Memory B cell (primary cell): Measurements from ENCODE around the gene GLIS1.

Source experiments
- ATAC-seq: fragments of 150-1000 bp; cut with Tn5 transposase; 2 replicates; pipeline ENCODE4 v1.10.0; 2021; ENCODE audit warnings: low read depth, mild to moderate bottlenecking, moderate library complexity
- DNase-seq, 2 donors: peaks; one replicate each; pipeline ENCODE4 v3.0.0; 2022; ENCODE audit warnings: low spot score in 2 of 2
- H3K27ac Mint-ChIP-seq: one replicate; pipeline ENCODE4 v1.8.0; 2022; ENCODE audit warnings: mild to moderate bottlenecking, moderate library complexity, mixed read lengths
- H3K27me3 Mint-ChIP-seq: one replicate; pipeline ENCODE4 v1.8.0; 2022; ENCODE audit warnings: mixed read lengths
- H3K36me3 Mint-ChIP-seq: one replicate; pipeline ENCODE4 v1.8.0; 2022; ENCODE audit warnings: mild to moderate bottlenecking, mixed read lengths
- H3K4me1 Mint-ChIP-seq: one replicate; pipeline ENCODE4 v1.8.0; 2022; ENCODE audit warnings: mixed read lengths
- H3K4me3 Mint-ChIP-seq: one replicate; pipeline ENCODE4 v1.8.0; 2022; ENCODE audit warnings: mild to moderate bottlenecking, moderate library complexity, mixed read lengths
- H3K9me3 Mint-ChIP-seq: one replicate; pipeline ENCODE4 v1.8.0; 2022; ENCODE audit warnings: mixed read lengths

Gene GLIS1

GRCh38 chr1:53511933-53512806 lies 226.8 kb downstream of the GLIS1 start:
- DNase-seq (no peak), ATAC-seq (no peak)
- no peaks in the 10 kb centered on the region for H3K4me1 Mint-ChIP-seq
- no peaks in the 10 kb centered on the region for H3K9me3 Mint-ChIP-seq
- H3K4me3 Mint-ChIP-seq = no peak overlapping the region
- H3K27me3 Mint-ChIP-seq = peaks cover 7% of the 10 kb centered on the region
- H3K27ac Mint-ChIP-seq = no peak overlapping the region
- H3K36me3 Mint-ChIP-seq = no peaks in the 10 kb centered on the region

GRCh38 chr1:53511323-53511932 lies 227.5 kb downstream of the GLIS1 start:
- no peaks in the 10 kb centered on the region for H3K9me3 Mint-ChIP-seq

GRCh38 chr1:53510215-53510614 lies 228.7 kb downstream of the GLIS1 start:
- no peaks in the 10 kb centered on the region for H3K9me3 Mint-ChIP-seq
- H3K36me3 Mint-ChIP-seq = no peaks in the 10 kb centered on the region

More at GRCh38 chr1:53511323-53511932, 227.5 kb downstream of the GLIS1 start:
- H3K4me3 Mint-ChIP-seq = no peak overlapping the region
- H3K4me1 Mint-ChIP-seq = no peaks in the 10 kb centered on the region
- H3K27ac Mint-ChIP-seq = no peak overlapping the region
- ATAC-seq = no peak
- no peaks in the 10 kb centered on the region for H3K36me3 Mint-ChIP-seq
- peaks cover 7% of the 10 kb centered on the region for H3K27me3 Mint-ChIP-seq
- no peak for DNase-seq

GRCh38 chr1:53509775-53510174 lies 229.2 kb downstream of the GLIS1 start:
- H3K27ac Mint-ChIP-seq = no peak overlapping the region
- peaks cover 8% of the 10 kb centered on the region for H3K27me3 Mint-ChIP-seq
- DNase-seq (no peak), ATAC-seq (no peak)
- H3K4me3 Mint-ChIP-seq = no peak overlapping the region
- no peaks in the 10 kb centered on the region for H3K36me3 Mint-ChIP-seq
- H3K9me3 Mint-ChIP-seq = no peaks in the 10 kb centered on the region
- H3K4me1 Mint-ChIP-seq = no peaks in the 10 kb centered on the region

More at GRCh38 chr1:53510215-53510614, 228.7 kb downstream of the GLIS1 start:
- H3K4me3 Mint-ChIP-seq = no peak overlapping the region
- H3K27me3 Mint-ChIP-seq = peaks cover 8% of the 10 kb centered on the region
- H3K27ac Mint-ChIP-seq = no peak overlapping the region
- DNase-seq (no peak), ATAC-seq (no peak)
- H3K4me1 Mint-ChIP-seq = no peaks in the 10 kb centered on the region

- H3K4me1 Mint-ChIP-seq = no peaks in the 10 kb centered on the region
- no peaks in the 10 kb centered on the region for H3K36me3 Mint-ChIP-seq
- no peaks in the 10 kb centered on the region for H3K9me3 Mint-ChIP-seq
- H3K27me3 Mint-ChIP-seq = peaks cover 8% of the 10 kb centered on the region
- DNase-seq (no peak), ATAC-seq (no peak)
- no peak overlapping the region for H3K4me3 Mint-ChIP-seq
- no peak overlapping the region for H3K27ac Mint-ChIP-seq
Measured at GRCh38 chr1:53508991-53509666, 229.8 kb downstream of the GLIS1 start.

- no peak overlapping the region for H3K27ac Mint-ChIP-seq
- ATAC-seq = no peak
- H3K9me3 Mint-ChIP-seq = no peaks in the 10 kb centered on the region
- no peaks in the 10 kb centered on the region for H3K36me3 Mint-ChIP-seq
- H3K4me1 Mint-ChIP-seq = no peaks in the 10 kb centered on the region
- no peak for DNase-seq
- peaks cover 8% of the 10 kb centered on the region for H3K27me3 Mint-ChIP-seq
- no peak overlapping the region for H3K4me3 Mint-ChIP-seq
Measured at GRCh38 chr1:53508056-53508990, 230.6 kb downstream of the GLIS1 start.

GRCh38 chr1:53507116-53507820 lies 231.7 kb downstream of the GLIS1 start:
- DNase-seq (no peak), ATAC-seq (no peak)
- Mint-ChIP-seq H3K4me3 (no peak overlapping the region), H3K27ac (no peak overlapping the region), H3K4me1 (no peaks in the 10 kb centered on the region), H3K27me3 (peaks cover 5% of the 10 kb centered on the region), H3K9me3 (no peaks in the 10 kb centered on the region), H3K36me3 (no peaks in the 10 kb centered on the region)

- Mint-ChIP-seq H3K27ac (no peak overlapping the region), H3K9me3 (no peaks in the 10 kb centered on the region), H3K36me3 (no peaks in the 10 kb centered on the region), H3K27me3 (peaks cover 7% of the 10 kb centered on the region), H3K4me3 (no peak overlapping the region), H3K4me1 (peaks cover 2% of the 10 kb centered on the region)
- DNase-seq = no peak
- no peak for ATAC-seq
Measured at GRCh38 chr1:53506355-53507050, 232.5 kb downstream of the GLIS1 start.

- Mint-ChIP-seq H3K4me1 (peaks cover 2% of the 10 kb centered on the region), H3K4me3 (no peak overlapping the region), H3K27me3 (peaks cover 9% of the 10 kb centered on the region), H3K27ac (no peak overlapping the region), H3K36me3 (no peaks in the 10 kb centered on the region), H3K9me3 (no peaks in the 10 kb centered on the region)
- ATAC-seq (no peak), DNase-seq (no peak)
Measured at GRCh38 chr1:53505891-53506290, 233.1 kb downstream of the GLIS1 start.

GRCh38 chr1:53505401-53505800 lies 233.6 kb downstream of the GLIS1 start:
- Mint-ChIP-seq H3K27ac (no peak overlapping the region), H3K9me3 (no peaks in the 10 kb centered on the region), H3K4me3 (no peak overlapping the region), H3K4me1 (peaks cover 2% of the 10 kb centered on the region), H3K36me3 (no peaks in the 10 kb centered on the region), H3K27me3 (peaks cover 9% of the 10 kb centered on the region)
- DNase-seq = no peak
- ATAC-seq = no peak

GRCh38 chr1:53504901-53505300 lies 234.1 kb downstream of the GLIS1 start:
- H3K27me3 Mint-ChIP-seq = peaks cover 9% of the 10 kb centered on the region
- H3K36me3 Mint-ChIP-seq = no peaks in the 10 kb centered on the region

GRCh38 chr1:53503433-53504217 lies 235.3 kb downstream of the GLIS1 start:
- Mint-ChIP-seq H3K27me3 (peaks cover 9% of the 10 kb centered on the region), H3K27ac (no peak overlapping the region), H3K4me3 (no peak overlapping the region), H3K36me3 (no peaks in the 10 kb centered on the region), H3K4me1 (peaks cover 2% of the 10 kb centered on the region), H3K9me3 (no peaks in the 10 kb centered on the region)
- DNase-seq = no peak
- no peak for ATAC-seq

More at GRCh38 chr1:53504901-53505300, 234.1 kb downstream of the GLIS1 start:
- DNase-seq (no peak), ATAC-seq (no peak)
- Mint-ChIP-seq H3K4me1 (peaks cover 2% of the 10 kb centered on the region), H3K27ac (no peak overlapping the region), H3K4me3 (no peak overlapping the region), H3K9me3 (no peaks in the 10 kb centered on the region)
